H1 (cell line): ENCODE measurements around the gene TBC1D4. TPM values are rescaled to one million over a fixed set of nuclear protein-coding genes. Genes with fewer than 3 reads are reported as not detected.

ENCODE experiments used
- CTCF ChIA-PET: fragments of 300-600 bp; sonication (Branson Sonifier 250); formaldehyde crosslinking; loops from one replicate; lab custom pipeline; 2021; ENCODE audit not compliant: partially characterized antibody; lab: Charles Lee
- POLR2A ChIA-PET: fragments of 300-600 bp; sonication (Branson Sonifier 250); formaldehyde crosslinking; loops from one replicate; lab custom pipeline; 2021; ENCODE audit warnings: inconsistent platforms; ENCODE audit not compliant: partially characterized antibody; lab: Charles Lee
- DNase-seq, 2 experiments: peaks; one replicate each; pipeline versions ENCODE4 v3.0.0 to v3.0.0-alpha.2; 2010 to 2022; ENCODE audit warnings: low spot score in 2 of 2, low read depth in 1 of 2, mixed read lengths in 1 of 2
- FAIRE-seq: peaks from 2 replicates; lab custom pipeline; 2011; peaks lifted over from hg19 to GRCh38; lab: Jason Lieb, UNC
- H2AFZ ChIP-seq: 2 replicates; pipeline ENCODE4 v1.8.1; 2012; ENCODE audit warnings: low read length, inconsistent platforms
- H2AK5ac ChIP-seq: 2 replicates; pipeline ENCODE4 v1.6.1; 2013; ENCODE audit warnings: low read depth, low read length
- H2BK120ac ChIP-seq: replicated peaks from 2 replicates; pipeline ENCODE3; 2013; ENCODE audit warnings: low read depth, low read length, inconsistent platforms
- H2BK12ac ChIP-seq: 2 replicates; pipeline ENCODE4 v1.6.1; 2013; ENCODE audit warnings: low read depth, low read length
- H2BK15ac ChIP-seq: 2 replicates; pipeline ENCODE4 v1.6.1; 2013; ENCODE audit warnings: low read length
- H2BK20ac ChIP-seq: 2 replicates; pipeline ENCODE4 v1.6.1; 2013; ENCODE audit warnings: low read length
- H2BK5ac ChIP-seq: 2 replicates; pipeline ENCODE4 v1.6.1; 2013; ENCODE audit warnings: low read depth, low read length
- H3K14ac ChIP-seq: 2 replicates; pipeline ENCODE4 v1.6.1; 2013; ENCODE audit warnings: inconsistent platforms; ENCODE audit not compliant: insufficient read length
- H3K18ac ChIP-seq: 2 replicates; pipeline ENCODE4 v1.6.1; 2013; ENCODE audit warnings: low read length; ENCODE audit errors: extremely low read depth
- H3K23ac ChIP-seq: 2 replicates; pipeline ENCODE4 v1.6.1; 2013; ENCODE audit warnings: inconsistent platforms; ENCODE audit not compliant: insufficient read length
- H3K23me2 ChIP-seq: 2 replicates; pipeline ENCODE4 v1.6.1; 2013; ENCODE audit warnings: low read depth, low read length
- H3K27ac ChIP-seq: 2 replicates; pipeline ENCODE4 v1.6.1; 2011; ENCODE audit warnings: low read depth, low read length, inconsistent platforms
- H3K27me3 ChIP-seq, 4 experiments: replicated peaks in 1 of 4; 1 replicate in 1 of 4; 2 replicates in 3 of 4; pipeline versions ENCODE4 v1.6.1 to v1.8.1; 2011 to 2013; ENCODE audit warnings: low read length in 3 of 4, mild to moderate bottlenecking in 3 of 4, inconsistent platforms in 2 of 4, mixed read lengths in 2 of 4, moderate library complexity in 1 of 4; ENCODE audit not compliant: control insufficient read depth in 3 of 4, insufficient read depth in 3 of 4; ENCODE audit errors: extremely low read depth in 1 of 4
- H3K36me3 ChIP-seq, 4 experiments: 2 replicates each; pipeline versions ENCODE4 v1.6.1 to v1.8.1; 2011 to 2013; ENCODE audit warnings: mild to moderate bottlenecking in 4 of 4, low read length in 3 of 4, moderate library complexity in 2 of 4, control low read depth in 1 of 4, inconsistent platforms in 1 of 4; ENCODE audit not compliant: insufficient read depth in 4 of 4, control insufficient read depth in 2 of 4
- H3K4ac ChIP-seq: replicated peaks from 2 replicates; pipeline ENCODE3; 2013; ENCODE audit warnings: low read length, low read depth, mixed read lengths, inconsistent platforms; ENCODE audit not compliant: insufficient read length
- H3K4me1 ChIP-seq, 4 experiments: replicated peaks in 1 of 4; 1 replicate in 1 of 4; 2 replicates in 3 of 4; pipeline versions ENCODE4 v1.6.1 to v1.8.1; 2011 to 2013; ENCODE audit warnings: low read length in 3 of 4, inconsistent platforms in 2 of 4, mixed read lengths in 1 of 4; ENCODE audit not compliant: insufficient read depth in 4 of 4, control insufficient read depth in 3 of 4
- H3K4me2 ChIP-seq, 2 experiments: 2 replicates each; pipeline versions ENCODE4 v1.6.1 to v1.8.1; 2011 to 2013; ENCODE audit warnings: low read depth in 2 of 2, low read length in 2 of 2, control low read depth in 1 of 2, inconsistent platforms in 1 of 2, mild to moderate bottlenecking in 1 of 2; ENCODE audit not compliant: insufficient read depth in 1 of 2
- H3K4me3 ChIP-seq, 4 experiments: fragments of 200-600, 300-600 bp in 1 of 4; sonication (generic), shearing (Covaris generic), sonication (Bioruptor Twin) in 1 of 4; 2 replicates each; pipeline versions ENCODE4 v1.5.1 to v1.8.1; 2011 to 2016; ENCODE audit warnings: low read length in 4 of 4, low read depth in 3 of 4, control low read depth in 2 of 4, inconsistent platforms in 2 of 4, mild to moderate bottlenecking in 2 of 4, mixed read lengths in 1 of 4, moderate library complexity in 1 of 4; ENCODE audit not compliant: insufficient read depth in 2 of 4; ENCODE audit errors: extremely low read depth in 1 of 4
- H3K56ac ChIP-seq: replicated peaks from 2 replicates; pipeline ENCODE3; 2013; ENCODE audit warnings: low read depth, mild to moderate bottlenecking, mixed read lengths, low read length, inconsistent platforms; ENCODE audit not compliant: insufficient read length
- H3K79me1 ChIP-seq: 2 replicates; pipeline ENCODE4 v1.6.1; 2013; ENCODE audit warnings: low read depth, low read length, control low read depth
- H3K79me2 ChIP-seq, 2 experiments: 2 replicates each; pipeline versions ENCODE4 v1.6.1 to v1.8.1; 2012 to 2013; ENCODE audit warnings: low read length in 2 of 2, mild to moderate bottlenecking in 2 of 2, inconsistent platforms in 1 of 2; ENCODE audit not compliant: insufficient read depth in 2 of 2, control insufficient read depth in 1 of 2
- H3K9ac ChIP-seq, 4 experiments: replicated peaks in 1 of 4; 1 replicate in 1 of 4; 2 replicates in 3 of 4; pipeline versions ENCODE4 v1.6.1 to v1.8.1; 2011 to 2013; ENCODE audit warnings: low read depth in 3 of 4, low read length in 3 of 4, control low read depth in 2 of 4, mild to moderate bottlenecking in 2 of 4, moderate library complexity in 2 of 4, inconsistent platforms in 1 of 4; ENCODE audit errors: extremely low read depth in 1 of 4
- H3K9me3 ChIP-seq, 2 experiments: 2 replicates each; pipeline versions ENCODE4 v1.6.1 to v1.8.1; 2012 to 2013; ENCODE audit warnings: mild to moderate bottlenecking in 2 of 2, moderate library complexity in 2 of 2, control low read depth in 1 of 2, inconsistent platforms in 1 of 2, low read depth in 1 of 2, low read length in 1 of 2, mixed read lengths in 1 of 2; ENCODE audit not compliant: insufficient read depth in 2 of 2
- H4K20me1 ChIP-seq, 2 experiments: replicated peaks in 1 of 2; 2 replicates each; pipeline versions ENCODE3 to v1.8.1; 2011 to 2013; ENCODE audit warnings: inconsistent platforms in 2 of 2, low read length in 2 of 2, mild to moderate bottlenecking in 1 of 2; ENCODE audit not compliant: insufficient read depth in 2 of 2, control insufficient read depth in 1 of 2
- H4K5ac ChIP-seq: 2 replicates; pipeline ENCODE4 v1.6.1; 2013; ENCODE audit warnings: low read length, low read depth, mixed read lengths, inconsistent platforms; ENCODE audit not compliant: insufficient read length
- H4K8ac ChIP-seq: 2 replicates; pipeline ENCODE4 v1.8.0; 2013; ENCODE audit warnings: mild to moderate bottlenecking, moderate library complexity, low read length, inconsistent platforms; ENCODE audit not compliant: insufficient read depth; ENCODE audit errors: extremely low read depth
- H4K91ac ChIP-seq: replicated peaks from 2 replicates; pipeline ENCODE3; 2013; ENCODE audit warnings: low read length, mixed read lengths, inconsistent platforms; ENCODE audit not compliant: insufficient read length
- BCL11A ChIP-seq, 2 experiments: IDR thresholded peaks; one replicate each; pipeline ENCODE4 v1.6.1; 2011; ENCODE audit warnings: low read depth in 2 of 2, low read length in 2 of 2, mild to moderate bottlenecking in 2 of 2
- CREB1 ChIP-seq: IDR thresholded peaks from 2 replicates; pipeline ENCODE4 v1.6.1; 2012; ENCODE audit warnings: inconsistent platforms
- EZH2 ChIP-seq: fragments of 200-600 bp; sonication (generic); IDR thresholded peaks from 2 replicates; pipeline ENCODE4 v1.7.1; 2012; ENCODE audit warnings: low read depth, mild to moderate bottlenecking, moderate library complexity, low read length, inconsistent platforms; ENCODE audit not compliant: severe bottlenecking
- MAFK ChIP-seq: IDR thresholded peaks from 2 replicates; pipeline ENCODE4 v1.6.1; 2012; ENCODE audit warnings: low read depth, mild to moderate bottlenecking, improper control_type of control experiment, low read length
- SIRT6 ChIP-seq: IDR thresholded peaks from one replicate; pipeline ENCODE4 v1.7.1; 2012; ENCODE audit warnings: low read length, inconsistent platforms
- SP1 ChIP-seq: IDR thresholded peaks from 2 replicates; pipeline ENCODE4 v1.6.1; 2011; ENCODE audit warnings: low read depth, low read length
- SP4 ChIP-seq: IDR thresholded peaks from 2 replicates; pipeline ENCODE4 v1.6.1; 2012; ENCODE audit warnings: low read length, inconsistent platforms
- SRF ChIP-seq: IDR thresholded peaks from 2 replicates; pipeline ENCODE4 v1.6.1; 2011; ENCODE audit warnings: mild to moderate bottlenecking, low read depth, low read length, moderate library complexity
- TBP ChIP-seq: IDR thresholded peaks from 2 replicates; pipeline ENCODE4 v1.6.1; 2011; ENCODE audit warnings: low read depth, low read length, improper control_type of control experiment
- TCF12 ChIP-seq: IDR thresholded peaks from 2 replicates; pipeline ENCODE4 v1.6.1; 2011; ENCODE audit warnings: low read depth, mild to moderate bottlenecking, low read length
- WGBS, 2 experiments: shearing (Covaris generic) in 1 of 2; methylation state at CpG; one replicate each; pipeline versions ENCODE4 v1.1.6 to v1.1.7; 2013 to 2015; ENCODE audit warnings: low lambda C conversion rate in 2 of 2, mixed read lengths in 2 of 2, inconsistent platforms in 1 of 2, low coverage in 1 of 2, missing lambda C conversion rate in 1 of 2; ENCODE audit not compliant: insufficient replicate concordance in 2 of 2, insufficient coverage in 1 of 2, insufficient read length in 1 of 2; ENCODE audit errors: extremely low coverage in 1 of 2, missing lambda C conversion rate in 1 of 2; 5-methylcytosine and 5-hydroxymethylcytosine counted together
- polyA plus RNA-seq, 7 experiments: library from polyadenylated mRNA; depleted of rRNA in 3 of 7; stranded (reverse) in 5 of 7; unstranded in 2 of 7; fragments of >200 nt in 5 of 7; fragments of 200-250 nt in 2 of 7; gene quantifications; 1 replicate in 5 of 7; 2 replicates in 1 of 7; 4 replicates in 1 of 7; pipeline versions ENCODE4 v1.2.1 to v1.2.3, GENCODE V29; 2011 to 2013; ENCODE audit warnings: missing spikeins in 2 of 7, mixed read lengths in 2 of 7
- total RNA-seq: library from RNA; stranded (reverse); fragmentation: NEBNext Ultra II Directional; extraction: Animal tissue kit (Norgen Biotek cat#: 25700); gene quantifications from 2 replicates; pipeline ENCODE4 v1.2.1, GENCODE V29; 2021

The TBC1D4 gene
- total and polyA plus RNA-seq, 2 of the 8 experiments (the other 6 are each of a cell fraction or from before 2014, with no cell fraction given), result 16.7 to 39.0 TPM

DNA sequence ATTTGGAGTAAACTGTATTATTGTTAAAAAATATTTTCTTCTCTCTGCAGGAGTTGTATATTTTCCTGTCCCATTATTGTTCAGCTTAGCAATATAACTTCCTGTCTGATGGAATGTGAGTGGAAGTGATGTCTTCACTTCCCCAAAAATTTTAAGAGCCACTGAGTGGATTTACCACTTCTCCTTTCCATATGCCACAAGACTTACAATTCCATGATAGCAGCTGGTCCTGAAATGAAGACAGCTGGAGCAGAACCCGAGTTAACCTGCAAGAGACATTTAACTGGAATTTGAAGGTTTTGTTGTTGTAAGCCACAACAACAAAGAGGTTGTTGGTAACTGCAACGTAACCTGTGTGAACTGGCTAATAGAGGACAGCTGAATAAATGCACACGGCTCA lies 23.4 kb upstream of the TBC1D4 start:
- no peak overlapping the region for H3K56ac ChIP-seq
- no peak overlapping the region for H2BK5ac ChIP-seq
- H3K18ac ChIP-seq, result no peak overlapping the region
- H2BK15ac ChIP-seq, result no peak overlapping the region
- H3K36me3 ChIP-seq, result no peaks in the 10 kb centered on the region
- H3K23ac ChIP-seq, result no peak overlapping the region
- H3K27me3 ChIP-seq, result no peaks in the 10 kb centered on the region
- H2AFZ ChIP-seq, result no peak overlapping the region
- DNase-seq (no peak), FAIRE-seq (no peak)
- WGBS, 2 experiments, result 79% methylated on average over 3 of the region's 3 CpGs; no CpG with 5 or more reads in 1 of the 2 experiments
- no peak overlapping the region for H2BK20ac ChIP-seq
- H2AK5ac ChIP-seq, result no peak overlapping the region
- H3K9ac ChIP-seq, result no peak overlapping the region
- no peak overlapping the region for H2BK120ac ChIP-seq
- no peaks in the 10 kb centered on the region; the same call in 1 of the 2 replicates for H3K23me2 ChIP-seq
- ChIA-PET POLR2A (no interaction called here), CTCF (interaction anchor here (2.0 kb wide), 1 partner anchor 8 kb away, joined by 5 read pairs; no protein-coding TSS in a partner anchor)
- H3K27ac ChIP-seq, result no peak overlapping the region
- H3K9me3 ChIP-seq, result no peaks in the 10 kb centered on the region
- TF ChIP-seq CREB1 (no peak), BCL11A (IDR thresholded peaks at IDR 0.05; ENCODE audit: low read depth in 2 of 2, low read length in 2 of 2) (no peak), EZH2 (no peak), SP4 (no peak), TBP (no peak), TCF12 (no peak), SRF (no peak), SP1 (no peak), MAFK (no peak), SIRT6 (no peak)
- no peaks in the 10 kb centered on the region for H3K79me2 ChIP-seq
- H3K4me3 ChIP-seq, result no peak overlapping the region
- H3K4ac ChIP-seq, result no peak overlapping the region
- H4K91ac ChIP-seq, result no peak overlapping the region
- no peaks in the 10 kb centered on the region for H3K4me1 ChIP-seq
- H3K79me1 ChIP-seq, result no peaks in the 10 kb centered on the region
- H4K20me1 ChIP-seq, result no peaks in the 10 kb centered on the region
- H2BK12ac ChIP-seq, result no peak overlapping the region
- no peak overlapping the region for H3K14ac ChIP-seq
- no peak overlapping the region for H4K5ac ChIP-seq
- no peak overlapping the region for H3K4me2 ChIP-seq
- H4K8ac ChIP-seq, result no peak overlapping the region
